Parathyroid adenoma (tissue), 2 donors: ENCODE measurements around the gene MDFIC.

Experiments used
- H2AFZ ChIP-seq: fragments of 300-600 bp; sonication (generic); one replicate; pipeline ENCODE4 v1.7.0; 2017; ENCODE audit warnings: antibody characterized with exemption, mild to moderate bottlenecking
- H3K27ac ChIP-seq: fragments of 300-600 bp; sonication (generic); one replicate; pipeline ENCODE4 v1.7.0; 2017
- H3K27me3 ChIP-seq: fragments of 300-600 bp; sonication (generic); one replicate; pipeline ENCODE4 v1.7.0; 2017; ENCODE audit warnings: low read length; ENCODE audit not compliant: control insufficient read depth, insufficient read depth
- H3K36me3 ChIP-seq: fragments of 300-600 bp; sonication (generic); one replicate; pipeline ENCODE4 v1.7.0; 2017; ENCODE audit warnings: low read length; ENCODE audit not compliant: control insufficient read depth, insufficient read depth
- H3K4me1 ChIP-seq: fragments of 300-600 bp; sonication (generic); one replicate; pipeline ENCODE4 v1.7.0; 2017; ENCODE audit warnings: control low read depth
- H3K4me2 ChIP-seq: fragments of 300-600 bp; sonication (generic); one replicate; pipeline ENCODE4 v1.7.0; 2017; ENCODE audit warnings: low read length
- H3K4me3 ChIP-seq: fragments of 300-600 bp; sonication (generic); one replicate; pipeline ENCODE4 v1.7.0; 2017; ENCODE audit warnings: low read depth, low read length
- H3K79me2 ChIP-seq: fragments of 300-600 bp; sonication (generic); one replicate; pipeline ENCODE4 v1.7.0; 2017; ENCODE audit warnings: control low read depth
- H3K9ac ChIP-seq: fragments of 300-600 bp; sonication (generic); one replicate; pipeline ENCODE4 v1.7.0; 2017; ENCODE audit warnings: mild to moderate bottlenecking
- H3K9me3 ChIP-seq: fragments of 300-600 bp; sonication (generic); one replicate; pipeline ENCODE4 v1.7.0; 2017; ENCODE audit warnings: low read length; ENCODE audit not compliant: control insufficient read depth
- TF ChIP-seq, protein P1 (sequence below): fragments of 300-600 bp; sonication (generic); IDR thresholded peaks from one replicate; pipeline ENCODE4 v1.7.0; 2017; ENCODE audit warnings: antibody characterized with exemption, mild to moderate bottlenecking
- donor health status: primary hyperparathyroidism.

Gene MDFIC

DNA sequence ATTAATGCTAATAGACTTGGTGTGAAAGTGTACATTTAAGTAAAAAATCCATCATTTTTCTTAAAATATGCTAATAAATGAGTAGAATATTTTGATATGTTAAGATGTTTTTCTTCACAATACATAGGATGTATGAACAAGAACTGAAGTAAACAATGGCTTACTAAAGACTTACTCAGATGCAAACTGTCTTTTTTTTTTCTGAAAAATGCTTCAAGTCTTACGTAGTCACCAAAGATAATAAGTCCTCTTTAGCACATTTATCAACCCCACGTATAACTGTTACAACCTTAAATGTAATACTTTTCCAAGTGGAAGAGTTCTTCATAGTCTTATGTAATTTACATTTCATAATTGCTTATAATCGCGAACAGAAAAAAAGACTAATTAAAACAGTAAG lies 54.8 kb downstream of the MDFIC start:
- no peaks in the 10 kb centered on the region for H3K27me3 ChIP-seq
- H3K36me3 ChIP-seq: no peaks in the 10 kb centered on the region
- no peaks in the 10 kb centered on the region for H3K9me3 ChIP-seq
- H3K4me3 ChIP-seq: no peak overlapping the region
- no peaks in the 10 kb centered on the region for H3K4me1 ChIP-seq
- H3K9ac ChIP-seq: no peak overlapping the region
- no peak overlapping the region for H3K27ac ChIP-seq
- no peak overlapping the region for H3K4me2 ChIP-seq
- H3K79me2 ChIP-seq: no peaks in the 10 kb centered on the region
- TF ChIP-seq, protein P1, sequence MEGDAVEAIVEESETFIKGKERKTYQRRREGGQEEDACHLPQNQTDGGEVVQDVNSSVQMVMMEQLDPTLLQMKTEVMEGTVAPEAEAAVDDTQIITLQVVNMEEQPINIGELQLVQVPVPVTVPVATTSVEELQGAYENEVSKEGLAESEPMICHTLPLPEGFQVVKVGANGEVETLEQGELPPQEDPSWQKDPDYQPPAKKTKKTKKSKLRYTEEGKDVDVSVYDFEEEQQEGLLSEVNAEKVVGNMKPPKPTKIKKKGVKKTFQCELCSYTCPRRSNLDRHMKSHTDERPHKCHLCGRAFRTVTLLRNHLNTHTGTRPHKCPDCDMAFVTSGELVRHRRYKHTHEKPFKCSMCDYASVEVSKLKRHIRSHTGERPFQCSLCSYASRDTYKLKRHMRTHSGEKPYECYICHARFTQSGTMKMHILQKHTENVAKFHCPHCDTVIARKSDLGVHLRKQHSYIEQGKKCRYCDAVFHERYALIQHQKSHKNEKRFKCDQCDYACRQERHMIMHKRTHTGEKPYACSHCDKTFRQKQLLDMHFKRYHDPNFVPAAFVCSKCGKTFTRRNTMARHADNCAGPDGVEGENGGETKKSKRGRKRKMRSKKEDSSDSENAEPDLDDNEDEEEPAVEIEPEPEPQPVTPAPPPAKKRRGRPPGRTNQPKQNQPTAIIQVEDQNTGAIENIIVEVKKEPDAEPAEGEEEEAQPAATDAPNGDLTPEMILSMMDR: no peak
- no peak overlapping the region for H2AFZ ChIP-seq

DNA sequence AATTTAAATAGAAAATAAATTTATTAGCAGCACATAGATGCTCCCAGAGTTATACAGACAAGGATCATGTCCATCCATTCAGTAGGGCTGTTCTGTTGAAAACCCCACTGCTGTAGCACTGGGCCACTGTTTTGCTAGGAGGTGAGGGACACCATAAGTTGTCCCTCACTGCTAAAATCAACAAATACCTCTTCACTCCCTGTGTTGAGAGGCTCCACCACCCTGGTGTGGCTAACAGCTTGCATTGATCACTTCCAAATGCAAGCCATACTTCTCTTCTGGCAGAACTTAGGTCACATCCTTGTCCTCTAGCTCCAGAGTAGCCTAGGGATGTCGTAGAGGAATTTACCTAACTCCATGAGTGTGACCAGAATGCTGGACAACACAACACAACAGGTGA lies 55.4 kb downstream of the MDFIC start:
- Histone ChIP-seq H3K4me1 (no peaks in the 10 kb centered on the region), H3K9me3 (no peaks in the 10 kb centered on the region), H3K9ac (no peak overlapping the region), H2AFZ (no peak overlapping the region), H3K27ac (no peak overlapping the region), H3K27me3 (no peaks in the 10 kb centered on the region), H3K4me2 (no peak overlapping the region), H3K4me3 (no peak overlapping the region), H3K79me2 (no peaks in the 10 kb centered on the region), H3K36me3 (no peaks in the 10 kb centered on the region)
- TF ChIP-seq, protein P1: no peak

DNA sequence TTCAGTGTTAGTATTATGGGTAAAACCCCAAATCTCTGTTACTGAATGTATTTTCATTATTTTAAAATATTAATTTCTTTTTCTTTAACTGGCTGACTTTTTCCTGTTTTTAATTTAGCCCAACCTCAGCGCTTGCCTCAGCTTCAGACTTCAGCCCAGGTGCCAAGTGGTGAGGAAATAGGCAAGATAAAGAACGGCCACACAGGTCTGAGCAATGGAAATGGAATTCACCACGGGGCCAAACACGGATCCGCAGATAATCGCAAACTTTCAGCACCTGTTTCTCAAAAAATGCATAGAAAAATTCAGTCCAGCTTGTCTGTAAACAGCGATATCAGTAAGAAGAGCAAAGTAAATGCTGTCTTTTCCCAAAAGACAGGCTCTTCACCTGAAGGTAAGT lies 57.5 kb downstream of the MDFIC start:
- Histone ChIP-seq H3K4me1 (no peaks in the 10 kb centered on the region), H3K79me2 (no peaks in the 10 kb centered on the region), H3K9me3 (no peaks in the 10 kb centered on the region), H3K4me2 (no peak overlapping the region), H3K27ac (no peak overlapping the region), H3K9ac (no peak overlapping the region), H3K27me3 (no peaks in the 10 kb centered on the region), H3K4me3 (no peak overlapping the region), H3K36me3 (no peaks in the 10 kb centered on the region), H2AFZ (no peak overlapping the region)
- TF ChIP-seq, protein P1: no peak

DNA sequence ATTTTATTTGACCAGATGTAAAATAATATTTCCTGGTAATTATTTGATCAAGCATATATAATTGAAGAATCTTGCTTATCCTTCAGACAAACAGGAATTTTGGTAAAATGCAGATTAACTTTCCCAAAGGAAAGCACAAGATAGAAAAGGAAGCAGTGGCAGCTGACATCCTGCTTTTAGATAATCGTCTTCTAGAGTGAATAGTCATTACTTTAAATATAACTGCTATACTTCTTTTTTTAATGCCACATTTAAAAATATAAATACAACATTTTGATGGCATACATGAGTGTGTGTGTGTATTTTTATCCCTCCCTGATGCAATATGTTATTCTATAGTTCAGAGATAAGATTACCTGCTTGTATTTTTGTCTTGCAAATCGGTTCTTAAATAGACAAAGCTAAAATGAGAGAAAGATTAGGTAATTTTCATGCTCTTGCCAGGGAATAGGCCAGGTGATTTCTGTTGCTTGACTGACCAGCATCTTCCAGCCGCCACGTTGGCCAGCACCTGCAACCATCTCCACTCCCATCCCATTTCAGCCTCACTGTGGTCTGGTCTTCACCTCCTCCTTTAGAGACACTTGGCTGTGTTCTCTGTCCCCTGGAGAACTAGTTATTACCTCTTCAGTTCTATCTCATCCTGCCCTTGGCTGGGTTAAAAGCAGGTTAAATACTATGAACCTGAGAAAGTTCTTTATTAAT lies 58.1 kb downstream of the MDFIC start:
- Histone ChIP-seq H3K4me1 (no peaks in the 10 kb centered on the region), H2AFZ (no peak overlapping the region), H3K27me3 (no peaks in the 10 kb centered on the region), H3K9me3 (no peaks in the 10 kb centered on the region), H3K4me3 (no peak overlapping the region), H3K79me2 (no peaks in the 10 kb centered on the region), H3K27ac (no peak overlapping the region), H3K9ac (no peak overlapping the region), H3K4me2 (no peak overlapping the region), H3K36me3 (no peaks in the 10 kb centered on the region)
- TF ChIP-seq, protein P1: no peak

DNA sequence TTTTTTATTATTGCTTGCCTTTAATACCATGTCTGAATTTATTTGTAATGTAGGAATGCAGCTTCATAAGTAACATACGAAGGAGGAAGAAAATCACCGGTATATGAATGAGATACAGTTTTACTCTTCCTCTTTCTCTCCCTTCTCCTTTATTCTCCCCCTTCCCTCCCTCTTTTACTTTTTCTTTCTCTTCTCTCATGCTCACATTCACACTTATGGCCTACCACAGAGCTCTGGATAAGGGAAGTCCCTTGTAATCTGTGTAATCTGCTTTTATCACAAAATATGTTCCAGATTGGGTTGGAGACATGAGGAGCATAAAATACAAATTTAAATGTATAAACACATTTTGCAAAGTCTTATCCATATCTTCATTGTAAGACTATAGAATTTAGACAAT lies 59.4 kb downstream of the MDFIC start:
- H3K27ac ChIP-seq: no peak overlapping the region

More for the DNA sequence above, 59.4 kb downstream of the MDFIC start:
- Histone ChIP-seq H3K4me2 (no peak overlapping the region), H3K4me3 (no peak overlapping the region), H3K79me2 (no peaks in the 10 kb centered on the region), H3K4me1 (no peaks in the 10 kb centered on the region), H3K27me3 (no peaks in the 10 kb centered on the region), H3K9ac (no peak overlapping the region), H3K9me3 (no peaks in the 10 kb centered on the region), H2AFZ (no peak overlapping the region), H3K36me3 (no peaks in the 10 kb centered on the region)
- TF ChIP-seq, protein P1: no peak
